ENCODE results near the gene JPH4.

DNA sequence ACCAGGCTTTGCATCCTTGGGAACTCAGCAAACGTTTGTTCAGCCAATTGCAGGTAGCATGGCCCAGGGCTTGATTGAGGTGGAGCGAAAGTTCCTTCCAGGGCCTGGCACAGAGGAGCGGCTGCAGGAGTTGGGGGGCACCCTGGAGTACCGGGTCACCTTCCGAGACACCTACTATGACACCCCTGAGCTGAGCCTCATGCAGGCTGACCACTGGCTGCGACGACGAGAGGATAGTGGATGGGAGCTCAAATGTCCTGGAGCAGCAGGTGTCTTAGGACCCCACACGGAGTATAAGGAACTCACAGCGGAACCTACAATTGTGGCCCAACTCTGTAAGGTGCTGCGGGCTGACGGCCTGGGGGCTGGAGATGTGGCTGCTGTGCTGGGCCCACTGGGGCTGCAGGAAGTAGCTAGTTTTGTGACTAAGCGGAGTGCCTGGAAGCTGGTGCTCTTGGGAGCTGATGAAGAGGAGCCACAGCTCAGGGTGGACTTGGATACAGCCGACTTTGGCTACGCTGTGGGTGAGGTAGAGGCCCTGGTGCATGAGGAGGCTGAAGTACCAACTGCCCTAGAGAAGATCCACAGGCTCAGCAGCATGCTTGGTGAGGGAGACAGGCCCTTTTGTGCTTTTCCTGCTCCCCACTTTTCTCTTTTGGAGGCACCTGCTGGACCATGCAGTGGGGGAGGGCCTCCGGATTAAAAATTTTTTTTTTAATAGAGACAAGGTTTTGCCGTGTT, 21.7 kb downstream of the JPH4 start:
- TF ChIP-seq POLR2A (IDR thresholded peaks at IDR 0.05) (no peak), POLR2AphosphoS5 (IDR thresholded peaks at IDR 0.05) (no peak), EP300 (IDR thresholded peaks at IDR 0.05) (no peak)
- TF ChIP-seq, protein P1, sequence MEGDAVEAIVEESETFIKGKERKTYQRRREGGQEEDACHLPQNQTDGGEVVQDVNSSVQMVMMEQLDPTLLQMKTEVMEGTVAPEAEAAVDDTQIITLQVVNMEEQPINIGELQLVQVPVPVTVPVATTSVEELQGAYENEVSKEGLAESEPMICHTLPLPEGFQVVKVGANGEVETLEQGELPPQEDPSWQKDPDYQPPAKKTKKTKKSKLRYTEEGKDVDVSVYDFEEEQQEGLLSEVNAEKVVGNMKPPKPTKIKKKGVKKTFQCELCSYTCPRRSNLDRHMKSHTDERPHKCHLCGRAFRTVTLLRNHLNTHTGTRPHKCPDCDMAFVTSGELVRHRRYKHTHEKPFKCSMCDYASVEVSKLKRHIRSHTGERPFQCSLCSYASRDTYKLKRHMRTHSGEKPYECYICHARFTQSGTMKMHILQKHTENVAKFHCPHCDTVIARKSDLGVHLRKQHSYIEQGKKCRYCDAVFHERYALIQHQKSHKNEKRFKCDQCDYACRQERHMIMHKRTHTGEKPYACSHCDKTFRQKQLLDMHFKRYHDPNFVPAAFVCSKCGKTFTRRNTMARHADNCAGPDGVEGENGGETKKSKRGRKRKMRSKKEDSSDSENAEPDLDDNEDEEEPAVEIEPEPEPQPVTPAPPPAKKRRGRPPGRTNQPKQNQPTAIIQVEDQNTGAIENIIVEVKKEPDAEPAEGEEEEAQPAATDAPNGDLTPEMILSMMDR (IDR thresholded peaks at IDR 0.05), result no peak
